ENCODE results near the gene NBEAL2.

DNA sequence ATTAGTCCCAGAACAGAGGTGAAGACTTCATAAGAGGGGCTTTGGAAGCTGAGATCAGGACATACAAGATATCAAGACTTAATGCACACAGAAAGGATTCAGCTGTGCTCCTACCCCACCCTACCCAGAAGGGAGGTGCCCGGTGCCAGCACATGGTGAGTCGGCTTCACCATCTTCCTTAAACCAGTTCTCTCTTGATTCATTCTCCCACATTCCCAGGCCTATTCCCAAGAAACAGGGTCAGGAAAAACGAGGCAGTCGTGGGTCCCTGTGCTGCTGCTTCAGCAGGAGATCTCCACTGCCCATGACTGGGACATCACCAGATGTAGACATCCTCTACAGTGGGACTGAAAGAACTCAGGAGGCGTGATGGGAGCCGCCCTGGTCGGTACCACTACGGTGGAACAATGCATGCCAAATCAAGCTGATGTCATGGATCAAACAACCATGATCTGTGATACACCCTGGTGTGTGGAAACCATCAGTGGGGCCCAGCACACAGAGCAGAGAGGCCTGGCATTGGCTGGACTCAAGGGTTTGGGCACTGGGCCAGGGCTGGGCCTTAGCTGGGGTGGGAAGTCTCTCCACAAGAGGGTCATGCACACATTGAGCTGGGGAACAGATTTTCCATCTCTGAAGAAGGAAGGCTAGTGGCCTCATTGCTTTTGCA is 44.8 kb upstream of the NBEAL2 start:
- TF ChIP-seq POLR2A (IDR thresholded peaks at IDR 0.05), result no peak
- TF ChIP-seq, protein P1, sequence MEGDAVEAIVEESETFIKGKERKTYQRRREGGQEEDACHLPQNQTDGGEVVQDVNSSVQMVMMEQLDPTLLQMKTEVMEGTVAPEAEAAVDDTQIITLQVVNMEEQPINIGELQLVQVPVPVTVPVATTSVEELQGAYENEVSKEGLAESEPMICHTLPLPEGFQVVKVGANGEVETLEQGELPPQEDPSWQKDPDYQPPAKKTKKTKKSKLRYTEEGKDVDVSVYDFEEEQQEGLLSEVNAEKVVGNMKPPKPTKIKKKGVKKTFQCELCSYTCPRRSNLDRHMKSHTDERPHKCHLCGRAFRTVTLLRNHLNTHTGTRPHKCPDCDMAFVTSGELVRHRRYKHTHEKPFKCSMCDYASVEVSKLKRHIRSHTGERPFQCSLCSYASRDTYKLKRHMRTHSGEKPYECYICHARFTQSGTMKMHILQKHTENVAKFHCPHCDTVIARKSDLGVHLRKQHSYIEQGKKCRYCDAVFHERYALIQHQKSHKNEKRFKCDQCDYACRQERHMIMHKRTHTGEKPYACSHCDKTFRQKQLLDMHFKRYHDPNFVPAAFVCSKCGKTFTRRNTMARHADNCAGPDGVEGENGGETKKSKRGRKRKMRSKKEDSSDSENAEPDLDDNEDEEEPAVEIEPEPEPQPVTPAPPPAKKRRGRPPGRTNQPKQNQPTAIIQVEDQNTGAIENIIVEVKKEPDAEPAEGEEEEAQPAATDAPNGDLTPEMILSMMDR (IDR thresholded peaks at IDR 0.05), result no peak
